Naive thymus-derived CD8-positive, alpha-beta T cell (primary cell): ENCODE measurements around the gene BSND. TPM values are rescaled to one million over a fixed set of nuclear protein-coding genes. Genes with fewer than 3 reads are reported as not detected.

Source experiments
- ATAC-seq, 2 donors: fragments of 150-1000 bp; cut with Tn5 transposase in 1 of 2; sonication (Bioruptor Pico), chemical (Tn5 transposase) in 1 of 2; 1 replicate in 1 of 2; 2 replicates in 1 of 2; pipeline ENCODE4 v1.10.0; 2021; ENCODE audit warnings: mild to moderate bottlenecking in 2 of 2, moderate library complexity in 2 of 2
- POLR2A ChIA-PET: fragments of 350-600 bp; sonication (Branson Sonifier 250); formaldehyde crosslinking; loops from one replicate; lab custom pipeline; 2021; ENCODE audit warnings: antibody characterized with exemption; lab: Charles Lee
- DNase-seq, 10 donors: peaks; one replicate each; pipeline versions ENCODE4 v3.0.0 to v3.0.0-alpha.2; 2020 to 2022
- H3K27ac Mint-ChIP-seq, 10 donors: one replicate each; pipeline ENCODE4 v1.8.0; 2020 to 2022; ENCODE audit warnings: mild to moderate bottlenecking in 10 of 10, mixed read lengths in 10 of 10, moderate library complexity in 4 of 10, inconsistent platforms in 1 of 10
- H3K27me3 Mint-ChIP-seq, 5 donors: one replicate each; pipeline ENCODE4 v1.8.0; 2021 to 2022; ENCODE audit warnings: mixed read lengths in 5 of 5
- H3K36me3 Mint-ChIP-seq, 3 donors: one replicate each; pipeline ENCODE4 v1.8.0; 2020 to 2022; ENCODE audit warnings: mixed read lengths in 3 of 3, mild to moderate bottlenecking in 2 of 3, inconsistent platforms in 1 of 3
- H3K4me1 Mint-ChIP-seq, 4 donors: one replicate each; pipeline ENCODE4 v1.8.0; 2021 to 2022; ENCODE audit warnings: mixed read lengths in 4 of 4
- H3K4me3 Mint-ChIP-seq, 10 donors: one replicate each; pipeline ENCODE4 v1.8.0; 2020 to 2022; ENCODE audit warnings: mild to moderate bottlenecking in 10 of 10, mixed read lengths in 10 of 10, moderate library complexity in 6 of 10, inconsistent platforms in 1 of 10
- H3K9me3 Mint-ChIP-seq, 9 donors: one replicate each; pipeline ENCODE4 v1.8.0; 2020 to 2022; ENCODE audit warnings: mixed read lengths in 9 of 9, mild to moderate bottlenecking in 3 of 9, inconsistent platforms in 1 of 9, moderate library complexity in 1 of 9
- polyA plus RNA-seq, 3 donors: library from polyadenylated mRNA; unstranded; fragments of 300-500 nt; fragmentation: Illumina TruSeq; gene quantifications; one replicate each; pipeline ENCODE4 v1.2.3, GENCODE V29; 2021
- total RNA-seq, 8 experiments: library from RNA in 2 of 8; stranded (reverse) in 2 of 8; gene quantifications; one replicate each; pipeline ENCODE4 v1.2.3 and lab custom pipeline; 2021 to 2026

Gene BSND
- total and polyA plus RNA-seq, 5 experiments from 2014 or later, result not detected

- H3K4me3 Mint-ChIP-seq, result no peak overlapping the region
- POLR2A ChIA-PET, result no interaction called here
- H3K36me3 Mint-ChIP-seq, result no peaks in the 10 kb centered on the region
- no peaks in the 10 kb centered on the region for H3K9me3 Mint-ChIP-seq
- DNase-seq (no peak), ATAC-seq (no peak)
- H3K4me1 Mint-ChIP-seq, result peaks cover 0 to 4% (median 2%) of the 10 kb centered on the region in 4 donors
- H3K27me3 Mint-ChIP-seq, result peaks cover 18 to 51% (median 35%) of the 10 kb centered on the region in 5 donors
- no peak overlapping the region for H3K27ac Mint-ChIP-seq
Measured at GRCh38 chr1:54978528-54979326, 20.0 kb upstream of the BSND start.

- POLR2A ChIA-PET, result no interaction called here
- H3K4me3 Mint-ChIP-seq, result no peak overlapping the region
Measured at GRCh38 chr1:54979327-54979891, 19.3 kb upstream of the BSND start.

GRCh38 chr1:54980046-54980527, 18.6 kb upstream of the BSND start:
- Mint-ChIP-seq H3K27me3 (peaks cover 19 to 57% (median 37%) of the 10 kb centered on the region in 5 donors), H3K4me1 (peaks cover 0 to 4% (median 2%) of the 10 kb centered on the region in 4 donors), H3K4me3 (no peak overlapping the region), H3K36me3 (no peaks in the 10 kb centered on the region), H3K9me3 (no peaks in the 10 kb centered on the region), H3K27ac (no peak overlapping the region)
- ATAC-seq (no peak), DNase-seq (no peak)
- POLR2A ChIA-PET, result no interaction called here

More at GRCh38 chr1:54979327-54979891, 19.3 kb upstream of the BSND start:
- peaks cover 0 to 4% (median 2%) of the 10 kb centered on the region in 4 donors for H3K4me1 Mint-ChIP-seq
- no peaks in the 10 kb centered on the region for H3K9me3 Mint-ChIP-seq
- H3K36me3 Mint-ChIP-seq, result no peaks in the 10 kb centered on the region
- H3K27me3 Mint-ChIP-seq, result peaks cover 20 to 57% (median 39%) of the 10 kb centered on the region in 5 donors
- ATAC-seq, result no peak
- no peak overlapping the region for H3K27ac Mint-ChIP-seq
- no peak for DNase-seq

GRCh38 chr1:54980528-54981241, 18.0 kb upstream of the BSND start, which contains the start of gene TMEM61:
TMEM61 (plus strand) TSS chr1:54980628; CDS start chr1:54981066, 438 bp downstream.
- peaks cover 0 to 4% (median 2%) of the 10 kb centered on the region in 4 donors for H3K4me1 Mint-ChIP-seq
- POLR2A ChIA-PET, result no interaction called here
- H3K4me3 Mint-ChIP-seq, result no peak within 1 kb of the TSS
- DNase-seq (no peak), ATAC-seq (no peak)
- H3K27me3 Mint-ChIP-seq, result peaks cover 13 to 61% (median 35%) of the 10 kb centered on the region in 5 donors
- no peaks in the 10 kb centered on the region for H3K9me3 Mint-ChIP-seq
- H3K27ac Mint-ChIP-seq, result no peak within 1 kb of the TSS
- no peaks in the 10 kb centered on the region for H3K36me3 Mint-ChIP-seq

GRCh38 chr1:54981466-54981865, 17.3 kb upstream of the BSND start:
- ATAC-seq, result no peak
- Mint-ChIP-seq H3K4me3 (no peak overlapping the region), H3K4me1 (peaks cover 0 to 4% (median 2%) of the 10 kb centered on the region in 4 donors), H3K27me3 (peaks cover 12 to 69% (median 38%) of the 10 kb centered on the region in 5 donors), H3K27ac (no peak overlapping the region), H3K9me3 (no peaks in the 10 kb centered on the region), H3K36me3 (no peaks in the 10 kb centered on the region)
- POLR2A ChIA-PET, result no interaction called here
- no peak for DNase-seq

DNA sequence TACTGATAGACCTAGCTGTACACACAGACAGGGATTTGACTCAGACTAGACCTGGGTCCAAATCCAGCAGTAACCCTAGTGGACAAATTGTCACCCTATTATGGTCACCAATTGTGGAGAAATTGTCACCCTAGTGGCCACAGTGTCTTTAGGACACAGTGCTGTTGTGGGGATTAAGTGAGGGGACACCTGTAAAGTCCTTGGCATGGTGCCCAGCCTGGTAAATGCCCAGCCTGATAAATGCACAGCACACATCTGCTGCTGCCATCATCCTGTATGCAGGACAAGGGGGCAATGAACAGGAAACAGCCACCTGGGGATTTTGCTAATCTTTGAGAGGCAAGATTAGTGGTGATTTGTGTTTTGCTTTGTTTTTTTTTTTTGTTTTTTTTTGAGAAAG, 16.0 kb upstream of the BSND start:
- H3K4me1 Mint-ChIP-seq, result peaks cover 0 to 4% (median 2%) of the 10 kb centered on the region in 4 donors
- ATAC-seq (no peak), DNase-seq (no peak)
- no peak overlapping the region for H3K4me3 Mint-ChIP-seq
- POLR2A ChIA-PET, result no interaction called here
- peaks cover 12 to 68% (median 38%) of the 10 kb centered on the region in 5 donors for H3K27me3 Mint-ChIP-seq
- H3K36me3 Mint-ChIP-seq, result no peaks in the 10 kb centered on the region
- no peaks in the 10 kb centered on the region for H3K9me3 Mint-ChIP-seq
- H3K27ac Mint-ChIP-seq, result no peak overlapping the region

GRCh38 chr1:54984131-54984842, 14.4 kb upstream of the BSND start:
- POLR2A ChIA-PET, result no interaction called here
- Mint-ChIP-seq H3K27ac (no peak overlapping the region), H3K9me3 (no peaks in the 10 kb centered on the region), H3K4me3 (no peak overlapping the region), H3K36me3 (no peaks in the 10 kb centered on the region), H3K27me3 (peaks cover 9 to 57% (median 32%) of the 10 kb centered on the region in 5 donors), H3K4me1 (peaks cover 0 to 4% (median 2%) of the 10 kb centered on the region in 4 donors)
- ATAC-seq (no peak), DNase-seq (no peak)

DNA sequence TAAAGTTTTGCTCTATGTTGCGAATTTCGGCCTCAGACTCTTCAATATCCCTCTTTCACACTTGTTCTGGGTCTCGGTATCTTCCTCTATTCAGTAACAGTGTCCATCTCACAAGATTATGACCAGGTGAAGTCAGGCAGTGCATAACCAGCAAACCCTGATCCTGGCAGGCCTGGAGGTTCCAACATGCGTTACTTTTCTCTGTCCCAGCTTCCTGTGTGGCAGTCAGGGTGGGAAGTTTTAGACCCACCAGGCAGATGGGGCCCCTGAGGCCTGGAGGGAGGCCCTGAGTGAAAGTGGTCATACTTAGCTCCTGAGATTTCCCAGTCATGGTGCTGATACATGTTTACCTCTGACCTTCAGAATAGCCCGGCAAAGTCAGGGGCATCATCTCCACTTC, 13.2 kb upstream of the BSND start:
- Mint-ChIP-seq H3K36me3 (no peaks in the 10 kb centered on the region), H3K27me3 (peaks cover 5 to 48% (median 28%) of the 10 kb centered on the region in 5 donors), H3K9me3 (no peaks in the 10 kb centered on the region), H3K4me1 (peaks cover 0 to 4% (median 2%) of the 10 kb centered on the region in 4 donors), H3K27ac (no peak overlapping the region), H3K4me3 (no peak overlapping the region)
- DNase-seq (no peak), ATAC-seq (no peak)
- POLR2A ChIA-PET, result no interaction called here

DNA sequence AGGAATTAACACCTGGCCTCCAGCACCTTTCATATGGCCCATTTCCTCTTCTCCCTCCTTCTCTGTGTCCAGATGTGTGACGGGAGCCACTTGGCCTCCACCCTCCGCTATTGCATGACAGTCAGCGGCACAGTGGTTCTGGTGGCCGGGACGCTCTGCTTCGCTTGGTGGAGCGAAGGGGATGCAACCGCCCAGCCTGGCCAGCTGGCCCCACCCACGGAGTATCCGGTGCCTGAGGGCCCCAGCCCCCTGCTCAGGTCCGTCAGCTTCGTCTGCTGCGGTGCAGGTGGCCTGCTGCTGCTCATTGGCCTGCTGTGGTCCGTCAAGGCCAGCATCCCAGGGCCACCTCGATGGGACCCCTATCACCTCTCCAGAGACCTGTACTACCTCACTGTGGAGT, 12.7 kb upstream of the BSND start:
- ATAC-seq (no peak), DNase-seq (no peak)
- H3K27ac Mint-ChIP-seq, result no peak overlapping the region
- H3K36me3 Mint-ChIP-seq, result no peaks in the 10 kb centered on the region
- no peaks in the 10 kb centered on the region for H3K9me3 Mint-ChIP-seq
- POLR2A ChIA-PET, result no interaction called here
- peaks cover 5 to 45% (median 27%) of the 10 kb centered on the region in 5 donors for H3K27me3 Mint-ChIP-seq
- no peak overlapping the region for H3K4me3 Mint-ChIP-seq
- H3K4me1 Mint-ChIP-seq, result peaks cover 0 to 4% (median 1%) of the 10 kb centered on the region in 4 donors

GRCh38 chr1:54986533-54986932, 12.2 kb upstream of the BSND start:
- H3K27me3 Mint-ChIP-seq, result peaks cover 5 to 40% (median 22%) of the 10 kb centered on the region in 5 donors
- H3K4me3 Mint-ChIP-seq, result no peak overlapping the region
- no peak for DNase-seq
- no peaks in the 10 kb centered on the region for H3K9me3 Mint-ChIP-seq
- no peak overlapping the region for H3K27ac Mint-ChIP-seq
- no peaks in the 10 kb centered on the region for H3K4me1 Mint-ChIP-seq
- POLR2A ChIA-PET, result no interaction called here
- no peaks in the 10 kb centered on the region for H3K36me3 Mint-ChIP-seq
- ATAC-seq, result no peak

DNA sequence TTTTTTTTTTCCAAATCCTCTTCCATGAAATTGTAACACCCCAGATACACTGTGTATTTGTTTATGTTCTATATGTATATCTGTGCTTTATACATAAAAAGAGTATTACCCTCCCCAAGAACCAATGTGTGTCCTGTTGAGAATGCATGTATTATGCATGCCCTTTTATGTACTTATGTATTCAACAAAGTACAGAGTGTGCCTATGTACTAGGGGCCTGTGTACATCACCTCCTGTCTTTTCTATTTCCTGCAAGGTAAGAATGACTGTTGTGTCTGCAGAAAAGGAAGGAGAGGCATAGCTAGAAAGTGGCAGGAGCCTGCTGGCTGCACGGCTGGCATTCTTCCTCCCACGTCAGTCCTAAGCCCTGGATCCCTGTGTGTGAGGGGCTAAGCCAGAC, 11.3 kb upstream of the BSND start:
- POLR2A ChIA-PET, result no interaction called here
- no peak for DNase-seq
- H3K4me1 Mint-ChIP-seq, result no peaks in the 10 kb centered on the region
- no peak for ATAC-seq
- H3K4me3 Mint-ChIP-seq, result no peak overlapping the region
- H3K27ac Mint-ChIP-seq, result no peak overlapping the region
- no peaks in the 10 kb centered on the region for H3K36me3 Mint-ChIP-seq
- H3K9me3 Mint-ChIP-seq, result no peaks in the 10 kb centered on the region
- H3K27me3 Mint-ChIP-seq, result peaks cover 3 to 31% (median 15%) of the 10 kb centered on the region in 5 donors

GRCh38 chr1:54987919-54988705, 10.6 kb upstream of the BSND start:
- POLR2A ChIA-PET, result no interaction called here
- no peak overlapping the region for H3K4me3 Mint-ChIP-seq
- H3K4me1 Mint-ChIP-seq, result no peaks in the 10 kb centered on the region
- H3K27me3 Mint-ChIP-seq, result peaks cover 3 to 26% (median 14%) of the 10 kb centered on the region in 5 donors
- no peak for ATAC-seq
- H3K36me3 Mint-ChIP-seq, result no peaks in the 10 kb centered on the region
- H3K9me3 Mint-ChIP-seq, result no peaks in the 10 kb centered on the region
- DNase-seq, result no peak
- H3K27ac Mint-ChIP-seq, result no peak overlapping the region
